ENCODE measurements around the gene TTLL13.

The TTLL13 gene, protein sequence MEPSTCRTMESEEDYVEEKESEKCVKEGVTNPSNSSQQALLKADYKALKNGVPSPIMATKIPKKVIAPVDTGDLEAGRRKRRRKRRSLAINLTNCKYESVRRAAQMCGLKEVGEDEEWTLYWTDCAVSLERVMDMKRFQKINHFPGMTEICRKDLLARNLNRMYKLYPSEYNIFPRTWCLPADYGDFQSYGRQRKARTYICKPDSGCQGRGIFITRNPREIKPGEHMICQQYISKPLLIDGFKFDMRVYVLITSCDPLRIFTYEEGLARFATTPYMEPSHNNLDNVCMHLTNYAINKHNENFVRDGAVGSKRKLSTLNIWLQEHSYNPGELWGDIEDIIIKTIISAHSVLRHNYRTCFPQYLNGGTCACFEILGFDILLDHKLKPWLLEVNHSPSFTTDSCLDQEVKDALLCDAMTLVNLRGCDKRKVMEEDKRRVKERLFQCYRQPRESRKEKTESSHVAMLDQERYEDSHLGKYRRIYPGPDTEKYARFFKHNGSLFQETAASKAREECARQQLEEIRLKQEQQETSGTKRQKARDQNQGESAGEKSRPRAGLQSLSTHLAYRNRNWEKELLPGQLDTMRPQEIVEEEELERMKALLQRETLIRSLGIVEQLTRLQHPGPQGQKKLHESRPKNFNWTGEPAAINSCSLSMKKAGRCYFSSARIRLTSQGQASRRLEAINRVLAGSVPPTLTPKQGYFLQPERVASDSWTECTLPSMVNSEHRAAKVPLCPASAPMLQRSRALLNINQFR

DNA sequence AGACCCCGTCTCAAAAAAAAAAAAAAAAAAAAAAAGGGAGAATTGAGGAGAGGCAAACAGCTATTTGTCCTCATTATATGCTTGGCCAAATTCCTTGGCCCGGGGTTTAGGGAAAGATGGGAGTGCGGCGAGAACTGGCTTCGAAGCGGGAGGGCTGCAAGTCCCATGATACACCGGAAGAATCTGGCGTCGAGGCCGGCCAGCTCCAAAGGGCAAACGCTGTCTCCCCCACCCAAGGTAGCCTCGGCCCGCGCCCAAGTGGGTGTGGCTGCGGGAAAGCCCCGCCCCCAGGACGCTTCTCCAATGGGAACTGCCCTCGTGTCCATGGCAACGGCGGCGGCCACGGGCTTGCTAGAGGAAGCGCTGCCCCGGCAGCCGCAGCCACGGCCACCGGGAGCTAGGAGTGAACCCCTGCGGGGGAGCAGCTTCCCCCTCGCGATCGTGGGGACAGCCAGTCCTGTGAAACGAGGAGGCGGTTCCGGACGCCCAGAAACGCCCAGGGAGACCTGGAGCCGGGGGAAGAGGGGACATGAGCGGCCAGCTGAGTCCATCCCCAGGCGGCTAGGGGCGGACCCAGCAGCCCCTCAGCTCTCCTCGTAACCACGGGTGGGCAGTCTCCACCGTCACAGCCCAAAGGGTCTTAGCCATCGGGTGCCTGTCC lies at the start of gene TTLL13:
Gene TTLL13 (plus strand): TSS at position 354 of the 661 bp plus-strand sequence. CDS start 1,075 bp downstream, outside the sequence.
- peak; percentile 95 for DNase-seq (ENCODE audit: low spot score)

DNA sequence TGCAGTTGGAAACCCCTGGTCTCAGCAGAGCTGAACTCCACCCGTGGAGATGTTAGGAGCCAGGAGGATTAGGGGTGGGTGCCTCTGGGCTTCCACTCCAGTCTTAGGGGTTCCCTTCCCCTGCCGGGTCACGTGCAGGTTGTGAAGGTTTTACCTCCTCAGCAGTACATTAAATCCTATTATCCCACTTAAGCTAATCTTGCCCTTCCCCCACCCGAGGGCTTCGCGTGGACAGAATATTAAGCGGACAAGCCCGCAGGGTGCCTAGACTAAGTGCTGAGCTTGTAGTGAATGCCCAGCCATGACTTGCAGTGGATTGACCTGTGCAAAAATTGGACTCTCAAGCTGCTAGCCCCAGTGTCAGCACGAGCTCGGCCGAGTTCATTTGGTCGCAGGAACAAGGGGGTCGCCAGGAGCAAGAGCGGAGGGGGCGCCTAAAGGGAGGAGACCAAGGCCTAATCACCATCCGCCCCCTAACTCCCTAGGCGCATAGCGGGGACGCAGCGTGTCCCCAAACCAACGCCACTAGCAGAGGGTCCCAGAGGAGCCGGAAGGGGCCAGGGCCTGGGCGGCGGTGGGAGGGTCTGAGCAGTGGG lies 48.7 kb upstream of the TTLL13 start:
- no peak for DNase-seq (ENCODE audit: low spot score)

DNA sequence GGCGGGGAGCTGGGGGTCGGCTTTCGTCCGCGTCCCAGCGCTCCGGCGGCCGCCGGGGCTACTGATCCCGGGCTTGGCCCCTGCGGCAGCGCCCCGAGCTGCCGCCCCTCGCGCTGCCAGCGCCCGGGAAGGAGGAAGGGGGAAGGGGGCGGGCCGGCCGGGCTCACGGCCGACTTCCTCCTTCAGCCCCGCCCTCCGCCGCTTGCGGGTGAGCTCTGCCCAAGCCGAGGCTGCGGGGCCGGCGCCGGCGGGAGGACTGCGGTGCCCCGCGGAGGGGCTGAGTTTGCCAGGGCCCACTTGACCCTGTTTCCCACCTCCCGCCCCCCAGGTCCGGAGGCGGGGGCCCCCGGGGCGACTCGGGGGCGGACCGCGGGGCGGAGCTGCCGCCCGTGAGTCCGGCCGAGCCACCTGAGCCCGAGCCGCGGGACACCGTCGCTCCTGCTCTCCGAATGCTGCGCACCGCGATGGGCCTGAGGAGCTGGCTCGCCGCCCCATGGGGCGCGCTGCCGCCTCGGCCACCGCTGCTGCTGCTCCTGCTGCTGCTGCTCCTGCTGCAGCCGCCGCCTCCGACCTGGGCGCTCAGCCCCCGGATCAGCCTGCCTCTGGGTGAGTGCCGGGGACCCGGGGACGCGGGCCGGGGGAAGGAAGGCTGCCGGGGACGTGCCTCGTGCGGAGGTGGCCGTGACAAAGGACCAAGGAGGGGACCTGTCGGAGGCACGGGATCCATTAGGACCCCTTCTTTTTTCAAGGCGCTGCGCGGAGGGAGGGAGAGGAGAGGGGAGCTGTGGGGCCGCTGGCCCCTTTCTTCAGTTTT lies 48.0 kb upstream of the TTLL13 start, which contains the start of gene SEMA4B:
Gene SEMA4B (plus strand): TSS at position 201 of the 814 bp plus-strand sequence. CDS start 249 bp downstream, at position 450.
- peak; percentile 77 for DNase-seq (ENCODE audit: low spot score)

DNA sequence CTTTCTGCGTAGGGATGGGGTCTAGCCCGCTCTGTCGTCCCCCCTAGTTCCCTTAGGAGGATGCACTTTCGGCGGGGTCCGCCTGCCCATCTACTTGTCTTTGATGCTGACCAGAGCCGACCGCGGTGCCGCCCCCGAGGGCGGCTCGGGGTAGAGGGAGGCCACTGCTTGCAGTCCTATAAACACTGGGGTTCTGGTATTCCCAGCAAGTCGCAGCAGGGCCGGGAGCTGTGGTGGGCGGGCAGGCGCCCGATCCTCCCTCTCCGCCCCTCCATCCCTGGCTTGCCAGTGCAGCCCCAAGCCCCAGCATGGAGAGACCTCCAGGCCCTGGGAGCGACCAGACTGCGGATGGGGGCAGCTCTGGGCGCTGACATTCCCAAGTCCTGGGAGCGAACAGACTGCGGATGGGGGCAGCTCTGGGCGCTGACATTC lies 47.4 kb upstream of the TTLL13 start:
- no peak for DNase-seq (ENCODE audit: low spot score)

DNA sequence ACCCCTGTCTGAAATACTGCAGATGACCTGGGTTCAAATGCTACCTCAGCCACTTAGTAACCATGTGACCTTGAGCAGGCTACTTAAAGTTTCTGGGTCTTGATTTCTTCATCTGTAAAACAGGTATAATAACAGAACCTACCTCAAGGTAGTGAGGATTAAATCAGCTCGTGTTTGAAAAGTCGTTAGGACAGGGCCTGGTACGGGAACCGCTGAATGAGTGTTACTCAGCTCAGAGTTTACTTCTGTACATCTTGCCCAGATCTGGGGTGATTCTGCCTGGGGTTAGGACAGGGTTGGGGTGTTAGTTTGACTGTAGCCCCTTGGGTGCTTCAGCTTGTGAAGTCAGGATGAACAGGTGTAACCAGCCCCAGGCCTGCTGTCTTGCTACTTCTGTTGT lies 46.4 kb upstream of the TTLL13 start:
- no peak for DNase-seq (ENCODE audit: low spot score)

DNA sequence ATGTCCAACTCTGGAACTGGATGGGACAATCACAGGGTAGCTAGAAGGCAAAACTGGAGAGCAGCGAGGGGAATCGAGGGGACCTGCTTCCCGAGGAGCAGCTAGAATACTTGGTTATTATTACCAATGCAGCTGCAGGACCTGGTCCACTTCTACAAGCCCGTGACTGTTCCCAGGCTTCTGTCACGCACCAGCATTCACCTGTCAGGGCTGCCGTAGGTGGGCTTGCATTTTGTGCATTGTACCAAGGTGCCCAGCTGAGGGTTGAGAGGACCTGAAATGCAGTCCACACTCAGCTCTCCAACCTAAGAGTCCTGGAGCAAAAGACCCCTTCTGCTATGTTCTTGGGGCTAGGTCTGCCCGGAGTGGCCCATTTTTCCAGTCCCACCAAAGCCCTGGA lies 45.9 kb upstream of the TTLL13 start:
- DNase-seq (ENCODE audit: low spot score), result no peak

DNA sequence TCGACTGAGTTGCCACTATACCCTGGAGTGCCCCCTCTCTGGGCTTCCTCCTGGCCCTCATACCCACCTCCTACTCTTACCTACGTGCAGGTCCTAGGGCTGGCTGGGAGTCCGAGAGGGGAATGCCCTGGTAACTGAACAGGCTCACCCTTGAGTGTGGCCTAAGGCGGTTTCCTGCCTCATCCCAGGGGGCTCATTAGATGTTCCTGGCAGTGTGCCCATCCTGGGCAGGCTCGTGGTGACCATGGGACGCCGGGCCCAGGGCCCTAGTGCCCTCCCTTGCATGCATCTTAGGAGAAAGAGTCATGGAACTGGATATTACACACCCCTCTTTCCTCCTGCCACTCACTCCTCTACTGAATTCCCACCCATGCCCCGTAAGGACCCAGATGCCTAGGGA lies 45.4 kb upstream of the TTLL13 start:
- DNase-seq (ENCODE audit: low spot score), result no peak

DNA sequence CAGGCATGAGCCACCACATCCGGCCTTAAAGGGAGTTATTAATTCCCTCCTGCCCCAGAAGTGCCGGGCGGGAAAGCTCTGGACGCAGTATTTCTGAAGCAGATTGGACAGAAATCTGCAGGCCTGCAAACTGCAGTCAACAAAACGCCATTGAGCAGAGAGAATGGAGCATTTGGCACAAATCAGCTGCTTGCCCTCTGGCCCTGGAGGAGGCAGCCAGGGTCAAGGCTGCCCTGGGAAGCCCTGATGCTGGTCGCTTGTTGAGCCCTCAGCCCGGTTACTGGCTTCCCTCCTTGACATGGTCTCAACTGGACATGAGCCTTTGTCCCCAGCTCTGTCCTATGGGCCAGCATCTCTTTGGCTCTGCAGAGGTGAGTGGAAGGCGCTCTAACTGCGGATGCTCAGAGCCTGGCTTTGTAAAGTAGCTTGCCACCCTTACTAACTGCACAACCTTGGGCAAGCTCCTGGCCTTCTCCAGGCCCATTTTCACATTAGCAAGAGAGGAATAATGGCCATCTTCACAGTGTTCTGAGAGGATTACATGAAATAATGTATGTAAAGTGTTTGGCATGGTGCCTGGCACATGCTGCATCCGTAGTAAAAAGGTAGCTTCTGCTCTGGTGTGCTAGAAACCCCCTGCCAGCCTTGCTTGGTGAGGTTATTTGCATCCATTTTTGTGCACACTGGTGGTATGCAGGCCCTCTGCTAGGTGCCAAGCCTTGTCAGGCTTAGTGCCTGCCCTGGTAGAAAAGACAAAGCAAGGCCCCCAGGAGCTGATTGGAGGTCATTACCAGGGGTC lies 44.1 kb upstream of the TTLL13 start:
- DNase-seq (ENCODE audit: low spot score), result no peak

DNA sequence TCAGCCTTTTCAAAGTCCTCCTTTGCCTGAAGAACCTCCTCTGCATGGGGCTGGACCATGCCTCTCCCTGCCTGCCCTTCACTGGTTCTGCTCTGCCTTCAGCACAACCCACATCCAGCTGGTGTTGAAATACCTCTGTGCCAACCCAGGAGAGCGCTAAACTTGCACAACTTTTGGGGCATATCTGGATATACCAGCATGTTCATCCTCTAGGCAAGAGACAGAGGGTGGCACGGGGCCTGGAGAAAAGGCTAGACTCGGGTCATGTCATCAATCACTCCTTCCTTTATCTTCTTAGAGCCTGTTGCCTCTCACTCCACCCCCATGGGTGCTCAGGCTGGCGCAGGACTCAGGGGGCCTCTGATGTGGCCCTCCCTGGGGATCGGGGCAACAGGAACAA lies 43.5 kb upstream of the TTLL13 start:
- no peak for DNase-seq (ENCODE audit: low spot score)

DNA sequence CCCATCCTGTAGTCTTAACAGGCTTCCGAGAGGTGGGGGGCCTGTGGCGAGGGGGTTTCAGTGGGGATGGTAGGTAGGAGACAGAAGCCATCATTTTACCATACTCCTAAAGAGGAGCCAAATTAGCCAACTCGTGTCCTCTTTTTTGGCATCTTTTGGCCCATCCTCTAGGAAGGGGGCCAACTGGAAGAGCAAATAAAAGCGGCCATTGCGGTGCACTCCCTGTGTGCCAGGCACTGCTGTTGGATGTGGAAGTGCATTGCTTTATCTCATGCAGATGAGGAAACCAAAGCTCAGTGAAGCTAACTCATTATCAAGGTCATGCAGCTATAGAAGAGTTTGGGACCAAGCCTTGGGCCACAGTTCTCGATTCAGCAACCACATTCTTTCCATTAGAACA lies 42.1 kb upstream of the TTLL13 start:
- DNase-seq (ENCODE audit: low spot score), result no peak

DNA sequence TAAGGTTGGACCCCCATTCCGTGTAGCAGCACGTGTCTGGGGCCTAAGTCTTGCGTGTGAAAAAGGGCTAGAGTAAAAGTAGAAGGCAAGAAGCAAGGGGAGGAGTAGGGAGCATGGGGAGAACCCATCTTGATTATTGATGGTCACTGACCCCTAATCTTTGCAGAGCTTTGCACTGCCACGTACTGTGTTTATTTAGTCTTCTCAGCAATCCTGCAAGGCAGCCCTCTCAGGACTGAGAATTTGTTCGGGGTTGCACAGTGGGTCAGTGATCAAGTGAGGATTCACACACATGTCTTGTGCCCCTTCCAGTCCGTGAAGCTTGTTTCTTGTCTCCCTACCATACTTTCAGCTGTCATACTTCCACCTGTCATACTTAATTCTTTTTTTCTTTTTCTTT lies 41.0 kb upstream of the TTLL13 start:
- DNase-seq (ENCODE audit: low spot score), result no peak

DNA sequence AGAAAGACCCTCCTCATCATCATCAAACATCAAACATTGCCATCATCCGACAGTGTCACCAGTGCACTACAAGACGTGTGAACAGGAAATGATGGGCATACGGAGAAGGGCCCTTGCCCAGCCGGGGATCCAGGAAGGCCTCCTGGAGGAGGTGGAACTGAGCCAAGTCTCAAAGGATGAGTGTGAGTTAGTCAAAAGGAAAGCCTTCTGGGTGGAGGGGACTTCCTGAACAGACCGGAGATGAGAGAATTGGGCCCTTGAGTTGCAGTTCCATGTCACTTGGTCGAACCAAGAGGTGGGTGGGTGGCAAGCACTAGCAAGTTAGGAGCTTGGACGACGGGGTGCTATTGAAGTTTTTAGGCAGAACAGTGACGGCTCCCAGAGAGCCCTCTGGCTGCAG lies 39.8 kb upstream of the TTLL13 start:
- DNase-seq (ENCODE audit: low spot score), result no peak

DNA sequence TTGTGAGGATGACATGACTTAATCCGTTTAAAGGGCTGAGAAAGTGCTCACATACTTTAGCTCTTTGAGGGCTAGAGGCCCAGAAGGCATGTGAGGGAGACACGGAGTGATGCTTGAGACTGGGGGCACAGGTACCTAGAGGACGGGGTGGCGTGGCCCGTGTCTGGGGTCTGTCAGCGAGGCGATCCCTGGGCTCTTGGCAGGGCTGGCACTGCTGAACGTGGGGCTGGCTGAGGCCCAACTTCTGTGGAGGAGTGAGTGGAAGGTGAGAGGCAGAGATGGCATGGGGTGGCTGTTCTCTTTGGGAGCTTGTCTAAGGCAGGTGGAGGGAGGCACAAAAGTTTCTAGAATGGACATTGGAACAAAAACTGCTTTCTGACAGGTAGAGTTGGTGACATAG lies 38.8 kb upstream of the TTLL13 start:
- DNase-seq (ENCODE audit: low spot score), result no peak

DNA sequence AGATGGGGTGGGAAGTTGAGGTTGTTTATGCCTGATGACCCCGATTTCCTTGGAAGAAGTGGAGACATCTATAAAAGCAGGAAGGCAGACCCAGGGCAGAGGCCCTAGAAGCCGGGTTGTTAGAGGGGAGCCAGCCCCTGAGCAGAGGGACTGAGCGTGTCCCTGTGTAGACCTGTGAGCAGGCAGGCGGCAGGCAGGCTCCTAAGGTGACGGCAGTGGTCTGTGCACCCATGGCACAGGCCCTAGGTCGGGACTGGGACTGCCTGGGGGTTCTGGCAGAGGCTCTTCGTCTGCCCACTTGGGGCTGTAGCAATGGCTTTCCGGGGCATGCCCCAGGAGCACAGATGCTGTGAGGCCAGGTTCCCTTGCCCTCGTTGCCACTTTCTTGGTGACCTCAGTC lies 38.3 kb upstream of the TTLL13 start:
- DNase-seq (ENCODE audit: low spot score), result no peak

DNA sequence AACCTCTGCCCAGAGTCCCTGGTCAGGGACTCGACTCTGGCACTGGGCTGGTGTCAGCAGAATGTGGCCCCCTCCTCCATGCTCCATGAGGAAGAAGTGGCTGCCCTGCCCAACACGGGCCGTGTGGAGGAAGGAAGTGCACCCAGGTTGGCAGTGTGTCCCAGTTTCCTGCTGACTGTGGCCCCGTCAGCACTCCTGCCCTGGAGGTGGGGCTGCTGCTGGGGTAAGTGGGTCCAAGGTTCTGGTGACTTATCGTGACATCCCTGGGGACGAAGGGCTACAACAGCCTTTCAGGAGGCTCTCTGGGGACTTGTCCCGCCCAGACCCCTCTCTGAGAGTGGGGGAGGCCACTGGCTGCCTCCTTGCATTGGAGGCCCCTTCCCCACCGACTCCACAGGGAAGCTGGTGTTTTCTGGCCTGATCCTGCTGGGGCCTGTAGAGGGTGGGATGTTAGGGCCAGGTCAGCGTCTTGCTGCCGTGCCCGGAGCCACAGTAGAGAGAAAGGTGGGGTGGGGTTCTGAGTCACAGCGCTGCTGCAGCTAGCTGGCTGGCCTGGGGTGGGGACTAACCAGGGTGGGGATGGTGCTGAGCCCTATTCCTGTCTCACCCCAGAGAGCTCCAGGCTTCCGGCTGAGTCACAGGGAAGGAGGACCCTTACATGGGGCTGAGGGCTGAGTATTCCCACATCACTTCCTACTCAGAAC lies 37.8 kb upstream of the TTLL13 start:
- DNase-seq (ENCODE audit: low spot score), result no peak

DNA sequence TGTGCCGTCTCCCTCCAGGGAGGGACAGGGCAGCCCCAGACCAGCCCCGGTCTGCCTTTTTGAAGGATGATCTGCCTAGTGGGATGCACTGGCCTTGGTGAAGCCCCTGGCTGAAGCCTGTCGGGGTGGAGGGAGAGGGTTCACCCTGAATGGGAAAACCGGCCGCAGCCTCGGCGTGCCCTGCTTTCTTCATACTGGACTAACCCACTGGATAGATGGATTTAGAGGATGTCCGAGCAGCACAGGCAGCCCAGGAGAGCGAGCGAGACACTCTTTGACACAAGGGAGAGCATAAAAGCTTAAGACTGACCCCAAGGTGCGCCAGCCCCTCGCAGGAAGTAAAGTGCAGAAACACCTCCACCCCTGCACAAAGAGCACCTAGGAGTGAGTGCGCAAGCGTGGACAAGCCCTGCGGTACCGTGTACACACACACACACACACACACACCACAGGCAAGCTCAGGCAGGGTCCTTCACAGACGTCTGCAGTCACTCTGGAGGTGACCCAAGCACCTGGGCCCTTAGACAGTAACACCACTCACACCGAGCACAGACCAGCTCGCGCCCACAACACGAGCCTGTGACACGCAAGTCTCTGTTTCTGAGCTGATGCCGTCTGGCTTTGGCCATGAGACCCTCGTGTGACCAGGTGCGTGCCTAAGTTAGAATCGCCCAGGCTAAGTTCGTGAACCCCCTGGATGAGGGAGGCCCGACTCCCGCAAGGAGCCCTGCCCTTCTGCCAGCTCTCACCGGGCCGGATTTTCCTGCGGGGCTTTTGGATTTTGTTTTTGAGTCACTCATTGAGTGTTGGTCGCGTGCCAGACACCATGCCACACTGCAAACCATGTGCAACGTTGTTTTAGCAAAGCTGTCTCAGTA lies 36.9 kb upstream of the TTLL13 start:
- DNase-seq (ENCODE audit: low spot score), result no peak

DNA sequence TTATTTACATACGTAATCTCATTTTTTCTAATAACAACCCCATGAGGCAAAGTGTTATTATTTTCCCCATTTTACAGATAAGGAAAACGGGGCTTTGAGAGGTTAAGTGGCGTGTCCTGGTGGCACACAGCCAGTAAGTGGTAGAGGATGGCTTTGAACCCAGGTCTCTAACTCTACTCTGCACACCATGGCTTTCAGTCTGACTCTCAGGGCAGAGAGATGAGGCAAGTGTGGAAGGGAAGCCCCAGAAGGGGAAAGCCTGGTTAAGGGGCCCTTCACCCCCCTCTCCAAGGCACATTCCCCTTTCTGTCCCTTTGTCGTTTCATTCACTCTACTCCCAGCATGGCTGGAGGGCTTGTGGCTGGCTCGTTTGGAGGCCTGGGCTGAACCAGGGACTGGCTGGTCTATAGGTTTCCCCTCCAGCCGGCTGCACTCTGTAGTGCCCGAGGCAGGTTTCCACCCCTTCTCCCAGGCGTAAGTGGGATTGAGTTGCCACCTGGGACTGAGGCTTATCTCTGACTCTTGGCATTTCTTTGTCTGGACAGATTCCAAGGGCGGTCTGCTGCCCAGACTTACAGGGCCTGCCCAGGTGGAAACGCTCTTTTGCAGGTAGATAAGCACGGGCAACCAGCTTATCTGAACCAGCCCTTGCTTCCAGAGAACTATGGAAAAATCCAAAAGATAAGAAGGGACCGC lies 36.1 kb upstream of the TTLL13 start:
- no peak for DNase-seq (ENCODE audit: low spot score)

DNA sequence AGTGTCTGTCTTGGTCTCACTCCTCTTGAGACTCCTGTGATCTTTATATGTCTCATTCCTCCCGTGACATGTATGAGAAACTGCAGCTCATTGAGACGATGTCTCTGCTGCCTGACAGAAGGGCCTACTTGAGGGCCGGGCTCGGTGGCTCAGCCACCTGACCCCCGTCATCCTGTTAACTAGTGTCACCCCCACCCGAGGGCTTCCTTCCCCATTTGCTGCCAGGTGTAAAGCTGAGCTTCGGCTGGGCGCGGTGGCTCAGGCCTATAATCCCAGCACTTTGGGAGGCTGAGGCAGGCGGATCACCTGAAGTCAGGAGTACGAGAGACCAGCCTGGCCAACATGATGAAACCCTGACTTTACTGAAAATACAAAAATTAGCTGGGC lies 35.5 kb upstream of the TTLL13 start:
- DNase-seq (ENCODE audit: low spot score), result no peak

Data from AG08395 (cell line).